NCI-H2227 (cell line): Measurements from ENCODE around the gene TMED8.
"Not testable (repeated sequence)": the region's sequence is repeated elsewhere in the genome, so short reads cannot be mapped to it uniquely, and the experiment has no call there.

Experiments
- DNase-seq: peaks from one replicate; lab custom pipeline; 2025; ENCODE audit not compliant: unreplicated experiment; lab: John Stamatoyannopoulos, UW

TMED8 gene

GRCh38 chr14:77364146-77364545, 12.7 kb downstream of the TMED8 start:
- no peak for DNase-seq

GRCh38 chr14:77359626-77360025, 17.3 kb downstream of the TMED8 start:
- DNase-seq = no peak

- DNase-seq = no peak
Measured at GRCh38 chr14:77356899-77357298, 20.0 kb downstream of the TMED8 start.

GRCh38 chr14:77355811-77356210, 21.1 kb downstream of the TMED8 start:
- no peak for DNase-seq

- DNase-seq = no peak
Measured at GRCh38 chr14:77353469-77354141, 23.3 kb downstream of the TMED8 start.

GRCh38 chr14:77347751-77348150, 29.1 kb downstream of the TMED8 start:
- no peak for DNase-seq

GRCh38 chr14:77346495-77346894, 30.4 kb downstream of the TMED8 start:
- no peak for DNase-seq

GRCh38 chr14:77344377-77344996, 32.4 kb downstream of the TMED8 start:
- no peak for DNase-seq

GRCh38 chr14:77343662-77344061, 33.2 kb downstream of the TMED8 start:
- DNase-seq = no peak

GRCh38 chr14:77342726-77343397, 34.0 kb downstream of the TMED8 start:
- no peak for DNase-seq

GRCh38 chr14:77340389-77340788, 36.5 kb downstream of the TMED8 start:
- no peak for DNase-seq

- no peak for DNase-seq
Measured at GRCh38 chr14:77339407-77339806, 37.5 kb downstream of the TMED8 start.

GRCh38 chr14:77338302-77338701, 38.6 kb downstream of the TMED8 start:
- no peak for DNase-seq

- DNase-seq = no peak
Measured at GRCh38 chr14:77337880-77338279, 39.0 kb downstream of the TMED8 start.

- not testable (repeated sequence) for DNase-seq
Measured at GRCh38 chr14:77337255-77337654, 39.6 kb downstream of the TMED8 start.

- no peak for DNase-seq
Measured at GRCh38 chr14:77335576-77335975, 41.3 kb downstream of the TMED8 start.

- DNase-seq = no peak
Measured at GRCh38 chr14:77329872-77330271, 47.0 kb downstream of the TMED8 start.

GRCh38 chr14:77327111-77327510, 49.8 kb downstream of the TMED8 start:
- no peak for DNase-seq

GRCh38 chr14:77325746-77326094, 51.2 kb downstream of the TMED8 start:
- no peak for DNase-seq

GRCh38 chr14:77324816-77325745, 51.8 kb downstream of the TMED8 start:
- DNase-seq = no peak

GRCh38 chr14:77324289-77324688, 52.6 kb downstream of the TMED8 start:
- DNase-seq = no peak
